Liver (tissue), 3 donors: Measurements from ENCODE around the gene HAND2.

Source experiments
- CTCF ChIP-seq: fragments of 150-350 bp; IDR thresholded peaks from 2 replicates; pipeline ENCODE4 v1.5.1; 2017; ENCODE audit warnings: improper control_type of control experiment, low read depth, low read length; ENCODE audit not compliant: missing input control
- NR2F2 ChIP-seq: IDR thresholded peaks from 2 replicates; pipeline ENCODE4 v1.6.1; 2016; ENCODE audit warnings: antibody characterized with exemption
- YY1 ChIP-seq: IDR thresholded peaks from 2 replicates; pipeline ENCODE4 v1.6.1; 2016; ENCODE audit warnings: antibody characterized with exemption, mild to moderate bottlenecking
- TF ChIP-seq, protein P1 (sequence below): IDR thresholded peaks from 2 replicates; pipeline ENCODE4 v1.6.1; 2016; ENCODE audit warnings: antibody characterized with exemption
- donor health status: healthy.
- donor health status: healthy.

DNA sequence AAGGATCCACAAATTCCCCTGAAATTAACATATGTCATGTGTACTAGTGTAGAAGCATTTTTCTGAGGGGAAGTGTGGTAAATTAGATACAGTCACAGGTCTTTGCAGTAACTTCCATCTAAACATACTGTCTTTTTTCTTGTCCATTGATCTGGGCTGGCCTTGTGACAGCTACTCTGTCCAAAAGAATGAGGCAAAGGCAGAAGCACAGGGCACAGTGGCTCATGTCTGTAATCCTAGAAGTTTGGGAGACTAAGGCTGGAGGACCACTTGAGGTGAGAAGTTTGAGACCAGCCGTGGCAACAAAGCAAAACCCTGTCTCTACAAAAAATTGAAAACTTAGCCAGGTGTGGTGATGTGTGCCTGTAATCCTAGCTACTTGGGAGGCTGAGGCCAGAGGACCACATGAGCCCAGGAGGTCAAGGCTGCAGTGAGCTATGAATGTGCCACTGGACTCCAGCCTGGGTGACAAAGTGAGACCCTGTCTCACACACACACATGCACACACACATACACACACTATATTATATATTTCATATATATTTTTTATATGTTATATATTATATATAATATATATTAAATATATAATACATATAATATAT, 47.6 kb downstream of the HAND2 start:
- TF ChIP-seq CTCF: no peak
- no peak for TF ChIP-seq NR2F2
- TF ChIP-seq, protein P1, sequence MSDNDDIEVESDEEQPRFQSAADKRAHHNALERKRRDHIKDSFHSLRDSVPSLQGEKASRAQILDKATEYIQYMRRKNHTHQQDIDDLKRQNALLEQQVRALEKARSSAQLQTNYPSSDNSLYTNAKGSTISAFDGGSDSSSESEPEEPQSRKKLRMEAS: no peak
- TF ChIP-seq YY1: no peak
